Inflammatory macrophage (primary cell): ENCODE measurements around the gene LCN6.
A peak's percentile ranks its signal among the peaks of the same experiment; 100 is the strongest.
"Not testable (repeated sequence)": the region's sequence is repeated elsewhere in the genome, so short reads cannot be mapped to it uniquely, and the experiment has no call there.

Experiments used
- DNase-seq, 2 donors: peaks; one replicate each; pipeline ENCODE4 v3.0.0-alpha.2; 2020 to 2022

Gene LCN6

GRCh38 chr9:136722093-136722968 lies 26.0 kb downstream of the LCN6 start:
- DNase-seq = no peak

- DNase-seq = no peak
Measured at GRCh38 chr9:136721339-136722092, 26.8 kb downstream of the LCN6 start.

- DNase-seq = no peak
Measured at GRCh38 chr9:136720898-136721338, 27.4 kb downstream of the LCN6 start.

DNA sequence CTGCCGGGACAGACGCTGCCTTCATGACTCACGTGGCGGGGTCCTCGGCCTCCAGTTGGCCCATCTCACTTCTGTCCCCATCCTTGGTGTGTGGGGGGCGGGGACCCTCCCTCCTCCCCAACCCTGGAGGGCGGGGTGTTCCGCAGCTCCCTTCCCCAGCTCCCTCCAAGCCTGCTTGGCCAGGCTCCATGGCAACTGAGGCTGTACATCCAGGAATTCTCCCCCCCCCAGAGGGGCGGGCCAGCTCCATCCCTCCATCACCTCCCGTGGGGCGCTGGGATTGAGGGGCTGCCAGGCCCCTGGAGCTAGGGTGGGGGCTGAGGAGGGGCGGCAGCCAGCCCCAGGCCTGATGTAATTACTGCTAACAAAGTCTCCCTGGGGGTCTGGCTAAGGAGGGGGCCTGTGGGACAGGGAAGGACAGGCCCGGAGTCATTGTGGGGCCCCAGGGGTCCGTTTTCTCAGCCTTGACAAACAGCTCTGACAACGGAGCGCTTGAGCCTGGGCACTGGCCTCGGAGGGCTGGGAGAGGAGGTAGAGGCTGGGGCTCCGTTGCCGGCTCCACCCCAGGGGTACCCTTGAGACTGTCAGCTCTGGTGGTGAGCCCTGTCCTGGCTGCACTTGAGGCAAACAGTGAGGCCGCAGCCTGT lies 28.0 kb downstream of the LCN6 start:
- no peak for DNase-seq

GRCh38 chr9:136719195-136719880 lies 29.0 kb downstream of the LCN6 start:
- DNase-seq = peak; percentile 31 to 55

- no peak for DNase-seq
Measured at GRCh38 chr9:136718345-136719194, 29.8 kb downstream of the LCN6 start.

GRCh38 chr9:136717399-136717798 lies 30.9 kb downstream of the LCN6 start:
- DNase-seq = no peak

GRCh38 chr9:136714893-136715274 lies 33.4 kb downstream of the LCN6 start:
- no peak for DNase-seq

DNA sequence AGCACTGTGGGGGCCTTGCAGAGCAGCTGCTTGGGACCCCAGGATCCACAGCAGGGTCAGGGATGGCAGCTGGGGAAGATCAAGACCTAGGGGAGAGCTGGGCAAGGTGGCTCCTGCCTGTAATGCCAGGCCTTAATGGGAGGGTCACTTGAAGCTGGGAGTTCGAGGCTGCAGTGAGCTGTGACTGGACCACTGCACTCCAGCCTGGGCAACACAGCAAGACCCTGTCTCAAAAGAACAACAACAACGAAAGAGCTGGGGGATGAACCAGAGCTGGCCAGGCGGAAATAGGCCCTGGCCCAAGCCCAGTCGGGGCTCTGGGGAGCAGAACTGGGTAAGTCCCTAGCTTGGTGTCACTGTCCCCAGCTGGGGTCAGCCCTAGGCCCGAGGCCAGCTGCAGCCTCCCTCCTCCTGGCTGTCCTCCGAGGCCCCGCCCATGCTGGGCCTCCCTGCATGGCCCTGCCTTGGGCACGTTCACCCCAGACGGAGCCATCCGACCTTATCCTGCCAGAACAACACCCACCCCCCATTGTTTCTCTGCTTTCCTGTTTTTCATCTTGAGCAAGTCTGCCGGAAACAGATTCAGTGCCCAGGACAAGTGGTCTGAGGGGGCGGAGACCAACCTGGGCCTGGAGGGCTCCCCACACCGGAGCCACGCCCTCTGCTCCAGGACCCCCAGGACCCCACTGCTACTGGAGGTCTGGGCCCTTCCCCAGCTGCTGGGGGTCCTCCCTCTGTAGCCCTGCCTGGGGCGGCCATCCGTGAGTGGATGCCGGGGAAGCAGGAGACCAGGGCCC lies 34.0 kb downstream of the LCN6 start:
- no peak for DNase-seq

GRCh38 chr9:136713550-136713949 lies 34.8 kb downstream of the LCN6 start:
- no peak for DNase-seq

- no peak for DNase-seq
Measured at GRCh38 chr9:136712690-136713544, 35.4 kb downstream of the LCN6 start.

DNA sequence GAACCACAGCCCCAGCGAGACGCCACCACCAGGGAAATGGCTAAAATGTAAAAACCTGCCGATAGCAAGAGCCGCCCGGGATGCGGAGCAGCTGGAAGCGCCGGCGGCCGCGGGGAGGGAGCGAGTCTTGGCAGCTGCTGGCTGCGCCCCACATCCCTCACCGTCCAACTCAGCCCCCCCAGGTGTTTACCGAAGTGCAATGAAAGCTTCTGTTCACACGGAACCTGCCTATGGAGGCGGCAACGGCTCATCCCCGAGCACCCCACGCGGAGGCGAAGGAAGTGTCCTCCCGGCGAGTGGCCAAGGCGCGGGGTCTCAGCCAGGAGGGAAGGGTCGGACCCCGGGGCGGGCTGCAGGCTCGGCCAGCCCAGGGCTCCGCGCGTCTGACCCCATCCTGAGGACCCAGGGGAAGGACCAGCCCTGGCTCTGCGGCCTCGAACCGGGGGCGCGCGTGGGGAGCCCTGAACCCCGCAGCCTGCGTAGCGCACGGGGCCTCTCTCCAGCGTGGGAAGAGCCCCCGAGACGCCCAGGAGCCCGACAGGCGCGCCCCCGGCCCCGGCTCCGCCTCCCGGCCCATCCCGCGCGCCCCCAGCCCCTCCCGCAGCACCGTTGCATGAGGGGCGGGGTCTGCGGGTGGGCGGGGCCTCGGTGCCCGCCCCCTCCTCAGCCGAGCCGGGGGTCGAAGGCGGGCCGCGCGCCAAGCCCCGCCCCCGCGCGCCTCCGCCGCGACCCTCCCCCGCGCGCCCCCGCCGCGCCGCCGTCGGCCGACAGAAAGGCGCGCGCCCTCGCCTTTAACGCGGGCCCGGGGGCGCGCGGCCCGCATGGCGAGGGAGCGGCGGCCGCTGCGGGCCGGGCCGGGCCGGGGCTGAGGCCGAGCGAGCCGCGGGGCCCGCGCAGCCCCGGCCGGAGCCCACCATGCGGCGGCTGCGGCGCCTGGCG lies 36.3 kb downstream of the LCN6 start, which contains the start of gene DIPK1B:
TSS of gene DIPK1B (plus strand) at position 822 of the 939 bp plus-strand sequence. CDS start at position 916, 94 bp downstream.
- no peak for DNase-seq

GRCh38 chr9:136711219-136711648 lies 37.1 kb downstream of the LCN6 start:
- not testable (repeated sequence) for DNase-seq

DNA sequence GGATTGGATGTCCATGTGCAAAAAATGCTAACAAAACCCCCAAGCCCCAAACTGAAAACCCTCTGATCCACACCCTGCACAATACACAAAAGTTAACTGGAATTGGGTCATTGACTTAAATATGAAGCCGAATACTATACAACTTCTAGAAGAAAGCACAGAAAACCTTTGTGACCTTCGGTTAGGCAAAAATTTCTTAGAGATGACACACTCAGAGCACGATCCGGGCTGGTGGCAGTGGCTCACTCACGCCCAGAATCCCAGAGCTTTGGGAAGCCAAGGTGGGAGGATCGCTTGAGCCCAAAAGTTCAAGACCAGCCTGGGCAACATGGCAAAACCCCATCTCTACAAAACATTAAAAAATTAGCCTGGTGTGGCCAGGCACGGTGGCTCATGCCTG lies 37.8 kb downstream of the LCN6 start:
- DNase-seq = no peak

GRCh38 chr9:136709454-136710109 lies 38.7 kb downstream of the LCN6 start:
- DNase-seq = no peak

- DNase-seq = no peak
Measured at GRCh38 chr9:136707849-136708517, 40.3 kb downstream of the LCN6 start.

DNA sequence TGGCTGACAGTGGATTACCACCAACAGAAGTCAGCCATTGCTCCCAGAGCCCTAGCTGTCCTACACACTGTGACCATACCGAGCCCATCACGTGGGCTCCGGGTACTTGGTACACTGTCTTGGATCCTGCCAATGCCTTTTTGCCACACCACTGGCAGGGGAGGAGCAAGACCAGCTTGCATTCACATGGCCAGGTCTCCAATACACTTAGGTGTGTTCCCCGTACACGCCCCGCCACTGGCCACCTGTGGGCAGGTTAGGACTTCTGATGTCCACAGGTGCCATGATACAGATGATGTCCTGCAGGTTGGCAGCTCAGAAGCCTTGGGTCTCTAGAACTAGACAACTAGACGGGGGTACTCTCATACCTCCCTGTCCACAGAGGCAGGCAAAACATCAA lies 41.3 kb downstream of the LCN6 start:
- DNase-seq = no peak
